Ascending aorta (tissue), 2 donors: ENCODE data around the gene EDEM1. TPM values are rescaled to one million over a fixed set of nuclear protein-coding genes. Genes with fewer than 3 reads are reported as not detected.

ENCODE experiments used
- DNase-seq, 2 donors: peaks; one replicate each; pipeline ENCODE4 v3.0.0-alpha.2; 2019; ENCODE audit warnings: low spot score in 2 of 2
- H3K27ac ChIP-seq, 2 donors: fragments of 200-600 bp; sonication (generic); one replicate each; pipeline ENCODE4 v1.5.1; 2016 to 2017; ENCODE audit warnings: mild to moderate bottlenecking in 1 of 2
- H3K27me3 ChIP-seq: fragments of 200-600 bp; sonication (generic); one replicate; pipeline ENCODE4 v1.5.1; 2017
- H3K36me3 ChIP-seq, 2 donors: fragments of 200-600 bp; sonication (generic); one replicate each; pipeline ENCODE4 v1.5.1; 2016
- H3K4me1 ChIP-seq, 2 donors: fragments of 200-600 bp; sonication (generic); one replicate each; pipeline ENCODE4 v1.5.1; 2016 to 2017; ENCODE audit warnings: mild to moderate bottlenecking in 1 of 2
- H3K4me3 ChIP-seq, 2 donors: fragments of 200-600 bp; sonication (generic); one replicate each; pipeline ENCODE4 v1.5.1; 2016 to 2017; ENCODE audit warnings: mild to moderate bottlenecking in 1 of 2
- H3K9me3 ChIP-seq, 2 donors: fragments of 200-600 bp; sonication (generic); one replicate each; pipeline ENCODE4 v1.5.1; 2016
- intact Hi-C: fragments of 100-400 bp; cut with DNase I; formaldehyde crosslinking; loops from one replicate; pipeline ENCODE4 v1.15.1; 2023
- total RNA-seq: library from RNA; depleted of rRNA; stranded (reverse); fragments of >200 nt; gene quantifications from one replicate; pipeline ENCODE4 v1.1.0, GENCODE V29; 2016
- TF ChIP-seq, protein P1 (sequence below), 3 experiments: fragments of 200-600 bp in 2 of 3; fragments of 450-650 bp in 1 of 3; sonication (generic) in 2 of 3; IDR thresholded peaks; one replicate each; pipeline ENCODE4 v1.5.1; 2016 to 2019; ENCODE audit warnings: antibody characterized with exemption in 3 of 3, mild to moderate bottlenecking in 1 of 3, moderate library complexity in 1 of 3

EDEM1 gene
- total RNA-seq, 1 donor from 2014 or later, result 27.2 TPM

DNA sequence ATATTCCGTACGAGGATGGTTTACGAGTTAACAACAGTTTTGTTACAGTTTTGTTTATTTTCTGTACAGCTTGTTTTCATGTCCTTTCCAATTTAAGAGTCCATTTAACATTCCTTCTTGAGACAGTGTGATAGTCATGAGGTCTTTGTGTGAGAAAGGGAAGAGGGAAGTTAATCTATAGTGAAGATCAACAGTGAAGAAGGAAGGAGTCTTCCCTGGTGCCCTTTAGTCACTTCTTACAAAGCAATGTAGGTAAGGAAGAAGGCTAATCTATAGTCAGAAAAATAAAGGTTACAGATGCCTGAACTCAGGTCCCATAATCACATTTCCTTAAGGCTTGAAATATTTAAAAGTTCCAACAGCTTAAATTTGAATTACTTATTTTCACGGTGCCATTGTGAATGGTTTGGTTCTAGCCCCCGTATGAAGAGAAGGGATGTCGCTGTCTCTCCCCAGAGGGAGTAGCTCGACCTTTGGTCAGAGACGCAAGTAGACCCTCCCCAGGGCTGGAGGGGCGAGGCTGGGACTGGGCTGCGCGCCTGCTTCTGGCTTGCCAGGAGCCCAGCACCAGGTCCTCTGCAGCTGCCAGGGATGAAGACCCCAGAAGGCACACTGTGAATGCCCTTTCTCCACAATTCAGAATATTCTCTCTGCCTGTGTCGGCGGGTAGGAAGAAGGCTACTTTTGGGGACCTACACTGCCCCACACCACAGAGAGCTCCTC is 34.9 kb downstream of the EDEM1 start:
- intact Hi-C loops, result no loop called here
- H3K36me3 ChIP-seq, result peaks cover 0 to 6% of the 10 kb centered on the region in 2 donors
- H3K4me1 ChIP-seq, result no peaks in the 10 kb centered on the region
- no peak overlapping the region for H3K4me3 ChIP-seq
- no peaks in the 10 kb centered on the region for H3K9me3 ChIP-seq
- no peaks in the 10 kb centered on the region for H3K27me3 ChIP-seq
- no peak overlapping the region for H3K27ac ChIP-seq
- TF ChIP-seq, protein P1, sequence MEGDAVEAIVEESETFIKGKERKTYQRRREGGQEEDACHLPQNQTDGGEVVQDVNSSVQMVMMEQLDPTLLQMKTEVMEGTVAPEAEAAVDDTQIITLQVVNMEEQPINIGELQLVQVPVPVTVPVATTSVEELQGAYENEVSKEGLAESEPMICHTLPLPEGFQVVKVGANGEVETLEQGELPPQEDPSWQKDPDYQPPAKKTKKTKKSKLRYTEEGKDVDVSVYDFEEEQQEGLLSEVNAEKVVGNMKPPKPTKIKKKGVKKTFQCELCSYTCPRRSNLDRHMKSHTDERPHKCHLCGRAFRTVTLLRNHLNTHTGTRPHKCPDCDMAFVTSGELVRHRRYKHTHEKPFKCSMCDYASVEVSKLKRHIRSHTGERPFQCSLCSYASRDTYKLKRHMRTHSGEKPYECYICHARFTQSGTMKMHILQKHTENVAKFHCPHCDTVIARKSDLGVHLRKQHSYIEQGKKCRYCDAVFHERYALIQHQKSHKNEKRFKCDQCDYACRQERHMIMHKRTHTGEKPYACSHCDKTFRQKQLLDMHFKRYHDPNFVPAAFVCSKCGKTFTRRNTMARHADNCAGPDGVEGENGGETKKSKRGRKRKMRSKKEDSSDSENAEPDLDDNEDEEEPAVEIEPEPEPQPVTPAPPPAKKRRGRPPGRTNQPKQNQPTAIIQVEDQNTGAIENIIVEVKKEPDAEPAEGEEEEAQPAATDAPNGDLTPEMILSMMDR (IDR thresholded peaks at IDR 0.05), result no peak
- no peak for DNase-seq

DNA sequence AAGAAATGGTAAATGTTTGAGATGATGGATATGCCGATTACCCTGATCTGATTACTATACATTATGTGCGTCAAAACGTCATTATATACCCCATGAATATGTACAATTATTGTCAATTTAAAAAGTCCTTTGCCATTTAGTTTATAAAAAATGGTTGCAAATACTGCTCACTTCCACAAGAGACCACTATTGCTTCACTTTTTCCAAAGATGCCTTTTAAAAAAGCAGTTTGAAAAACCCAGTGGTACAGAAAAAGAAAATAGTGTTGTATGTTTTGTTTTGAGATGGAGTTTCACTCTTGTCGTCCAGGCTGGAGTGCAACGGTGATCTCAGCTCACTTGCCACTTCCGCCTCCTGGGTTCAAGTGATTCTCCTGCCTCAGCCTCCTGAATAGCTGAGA is 39.3 kb downstream of the EDEM1 start:
- intact Hi-C loops, result no loop called here
- H3K9me3 ChIP-seq, result no peaks in the 10 kb centered on the region

DNA sequence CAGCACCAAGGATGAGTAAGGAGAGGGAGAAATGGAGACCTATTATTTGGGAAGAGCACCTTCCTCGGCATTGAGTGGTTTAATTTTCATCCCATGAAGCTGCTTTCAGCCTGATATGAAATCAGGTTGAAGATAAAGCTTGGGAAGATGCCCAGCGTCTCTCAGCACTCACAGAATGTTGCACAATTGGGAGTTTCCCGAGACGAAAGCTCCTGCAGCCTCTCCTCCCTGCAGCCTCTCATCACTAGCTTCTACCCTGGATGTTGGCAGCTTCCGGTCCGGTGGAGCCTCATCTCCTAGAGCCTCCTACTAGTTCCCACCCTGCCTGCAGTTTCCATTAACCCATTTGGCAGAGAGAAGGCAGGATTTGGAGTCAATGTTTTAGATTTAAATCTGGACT is 40.3 kb downstream of the EDEM1 start:
- Histone ChIP-seq H3K9me3 (no peaks in the 10 kb centered on the region), H3K36me3 (no peaks in the 10 kb centered on the region), H3K27ac (no peak overlapping the region), H3K4me1 (no peaks in the 10 kb centered on the region), H3K4me3 (no peak overlapping the region), H3K27me3 (no peaks in the 10 kb centered on the region)
- intact Hi-C loops, result no loop called here
- no peak for DNase-seq
- TF ChIP-seq, protein P1 (IDR thresholded peaks at IDR 0.05), result no peak

More for the DNA sequence above, 39.3 kb downstream of the EDEM1 start:
- H3K27ac ChIP-seq, result no peak overlapping the region
- DNase-seq, result no peak
- H3K4me1 ChIP-seq, result no peaks in the 10 kb centered on the region
- H3K36me3 ChIP-seq, result no peaks in the 10 kb centered on the region
- no peaks in the 10 kb centered on the region for H3K27me3 ChIP-seq
- no peak overlapping the region for H3K4me3 ChIP-seq
- TF ChIP-seq, protein P1 (IDR thresholded peaks at IDR 0.05), result peak in 1 of 3 experiments; percentile 43

DNA sequence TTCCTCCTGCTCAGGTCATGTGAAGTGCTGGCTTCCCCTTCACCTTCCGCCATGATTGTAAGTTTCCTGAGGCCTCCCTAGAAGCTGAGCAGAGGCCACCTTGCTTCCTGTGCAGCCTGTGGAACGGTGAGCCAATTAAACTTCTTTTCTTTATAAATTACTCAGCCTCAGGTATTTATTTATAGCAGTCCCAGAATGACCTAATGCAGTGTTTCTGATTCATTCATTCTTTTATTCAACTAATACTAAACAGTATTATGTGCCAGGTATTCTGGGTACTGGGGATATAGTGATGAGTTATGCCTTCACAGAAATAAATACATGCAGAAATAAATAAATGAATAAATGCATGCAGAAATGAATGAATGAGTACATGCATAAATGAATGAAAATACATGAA is 41.9 kb downstream of the EDEM1 start:
- DNase-seq, result no peak
- no peaks in the 10 kb centered on the region for H3K36me3 ChIP-seq
- H3K4me3 ChIP-seq, result no peak overlapping the region
- intact Hi-C loops, result no loop called here
- no peak overlapping the region for H3K27ac ChIP-seq
- H3K27me3 ChIP-seq, result no peaks in the 10 kb centered on the region
- no peaks in the 10 kb centered on the region for H3K4me1 ChIP-seq
- TF ChIP-seq, protein P1 (IDR thresholded peaks at IDR 0.05), result no peak
- H3K9me3 ChIP-seq, result no peaks in the 10 kb centered on the region

DNA sequence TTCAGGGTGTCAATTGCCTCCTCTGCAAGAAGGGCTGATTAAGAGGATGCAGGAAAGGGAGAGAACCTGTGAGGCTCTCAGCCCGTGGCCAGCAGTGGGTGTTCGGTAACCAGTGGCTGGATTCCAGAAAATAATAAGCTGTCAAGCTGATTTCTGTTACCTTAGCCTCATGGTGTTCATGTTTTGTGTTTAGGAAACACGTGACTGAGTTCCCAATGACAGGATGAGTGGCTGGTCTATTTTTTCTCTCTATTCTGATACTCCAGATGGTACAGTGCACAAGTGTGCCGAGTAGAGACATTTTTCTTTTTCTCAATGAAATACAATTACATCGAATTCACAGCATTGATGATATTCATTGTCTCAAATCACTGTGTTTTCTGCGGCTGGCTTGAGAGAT is 43.6 kb downstream of the EDEM1 start:
- no peaks in the 10 kb centered on the region for H3K27me3 ChIP-seq
- H3K9me3 ChIP-seq, result no peaks in the 10 kb centered on the region
- intact Hi-C loops, result no loop called here
- no peak overlapping the region for H3K4me3 ChIP-seq
- no peaks in the 10 kb centered on the region for H3K4me1 ChIP-seq
- DNase-seq, result no peak
- H3K27ac ChIP-seq, result no peak overlapping the region
- TF ChIP-seq, protein P1 (IDR thresholded peaks at IDR 0.05), result no peak
- no peaks in the 10 kb centered on the region for H3K36me3 ChIP-seq
